Forelimb muscle (tissue), 1 donor: ENCODE data around the gene RPL18A. TPM values are rescaled to one million over a fixed set of nuclear protein-coding genes. Genes with fewer than 3 reads are reported as not detected.

Experiments used
- DNase-seq: peaks from one replicate; pipeline ENCODE4 v3.0.0-alpha.2; 2013; ENCODE audit warnings: low read depth
- polyA plus RNA-seq: library from polyadenylated mRNA; unstranded; fragments of 120-200 nt; gene quantifications from one replicate; pipeline ENCODE4 v1.2.1, GENCODE V29; 2013; ENCODE audit not compliant: insufficient read length

Gene RPL18A
- polyA plus RNA-seq, 1 donor = 2,721 TPM

DNA sequence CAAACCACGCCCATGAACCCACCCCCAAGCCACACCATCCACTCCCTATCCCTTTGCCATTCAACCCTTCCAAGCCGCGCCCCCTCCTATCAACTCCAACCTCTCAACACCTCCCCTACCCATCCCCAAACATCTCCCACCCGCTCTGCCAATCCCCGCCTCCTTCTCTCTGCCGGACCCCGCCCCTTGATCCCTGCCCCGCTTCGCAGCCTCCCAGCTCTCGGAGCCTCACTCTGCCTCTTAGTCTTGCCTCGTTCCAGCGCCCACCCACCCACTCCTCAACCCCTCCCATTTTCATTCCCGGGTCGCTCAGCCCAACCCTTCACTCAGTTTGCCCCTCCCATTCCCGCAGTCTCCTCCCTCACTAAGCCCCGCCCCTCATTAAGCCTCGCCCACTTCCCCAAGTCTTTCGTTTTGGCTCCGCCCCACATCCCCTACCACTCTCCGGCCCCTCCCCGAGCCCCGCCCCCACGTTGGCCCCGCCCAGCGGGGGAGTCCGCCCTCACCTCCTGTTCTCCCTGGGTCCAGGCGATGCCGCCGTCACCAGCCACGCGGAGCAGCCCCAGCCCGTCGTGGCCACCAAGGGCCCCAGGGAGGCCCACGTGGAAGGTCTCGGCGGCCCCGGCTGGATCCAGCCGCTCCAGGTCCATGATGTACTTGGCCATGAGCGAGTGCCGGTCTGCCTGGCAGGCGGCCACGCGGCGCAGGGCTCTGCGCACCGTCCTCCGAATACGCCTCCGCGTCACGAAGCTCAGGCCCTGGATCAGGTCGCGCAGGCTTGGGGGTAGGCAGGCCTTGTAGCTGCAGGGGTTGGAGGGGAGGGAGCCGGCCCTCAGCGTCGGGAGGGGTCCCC is 17.7 kb upstream of the RPL18A start:
- DNase-seq = peak; percentile 43

DNA sequence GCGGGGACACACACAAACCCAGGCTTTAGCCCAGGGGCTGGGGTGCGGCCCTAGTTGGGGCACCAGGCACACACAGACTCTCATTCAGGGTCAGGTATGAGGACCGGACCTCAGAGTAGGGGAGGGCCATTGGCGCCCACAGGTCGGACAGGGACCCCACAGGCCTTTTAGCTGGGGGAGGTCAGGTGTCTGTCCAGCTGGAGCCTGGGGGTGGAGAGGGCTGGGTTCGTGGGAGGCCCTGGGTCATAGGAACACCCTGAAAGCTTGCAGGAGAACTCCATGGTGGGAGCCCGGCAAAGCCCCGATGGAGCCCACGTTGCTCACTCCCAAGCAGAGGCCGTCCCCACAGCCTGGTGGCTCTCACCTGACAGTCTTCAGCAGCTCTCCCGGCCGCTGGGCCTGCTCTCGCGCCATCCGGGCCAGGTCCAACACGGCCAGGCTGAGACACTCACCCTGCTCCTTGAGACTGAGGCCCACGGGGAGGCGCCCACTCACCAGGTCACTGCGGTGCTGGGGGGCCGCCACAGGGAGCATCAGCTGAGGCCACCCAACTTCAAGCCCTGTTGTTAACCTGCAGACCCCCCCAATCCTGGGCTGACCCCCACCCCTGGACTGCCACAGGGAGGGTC is 16.9 kb upstream of the RPL18A start:
- no peak for DNase-seq

DNA sequence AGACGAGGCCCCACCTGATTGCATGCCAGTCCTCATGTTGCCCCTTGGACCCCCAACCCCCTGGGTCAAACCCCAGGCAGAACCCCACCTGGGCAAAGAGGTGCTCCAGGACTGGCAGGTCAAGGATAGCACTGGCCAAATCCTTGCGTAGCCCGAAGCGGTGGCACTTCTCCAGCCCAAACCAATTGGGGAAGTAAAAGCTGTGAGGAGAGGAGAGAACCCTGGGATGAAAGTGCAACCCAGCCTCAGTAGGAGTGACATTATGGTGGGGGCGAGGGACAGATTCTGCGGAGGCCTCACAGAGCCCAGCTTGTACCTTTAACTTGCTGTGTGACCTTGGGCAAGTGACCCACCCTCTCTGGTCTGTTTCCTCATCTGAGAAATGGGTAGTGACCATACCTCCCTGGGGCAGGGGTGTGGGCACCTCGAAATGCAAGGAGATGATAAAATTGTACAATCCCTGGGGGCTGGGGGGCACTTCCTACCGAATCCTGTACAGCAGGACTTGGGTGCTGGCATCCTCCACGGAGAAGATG is 16.4 kb upstream of the RPL18A start:
- DNase-seq = no peak

DNA sequence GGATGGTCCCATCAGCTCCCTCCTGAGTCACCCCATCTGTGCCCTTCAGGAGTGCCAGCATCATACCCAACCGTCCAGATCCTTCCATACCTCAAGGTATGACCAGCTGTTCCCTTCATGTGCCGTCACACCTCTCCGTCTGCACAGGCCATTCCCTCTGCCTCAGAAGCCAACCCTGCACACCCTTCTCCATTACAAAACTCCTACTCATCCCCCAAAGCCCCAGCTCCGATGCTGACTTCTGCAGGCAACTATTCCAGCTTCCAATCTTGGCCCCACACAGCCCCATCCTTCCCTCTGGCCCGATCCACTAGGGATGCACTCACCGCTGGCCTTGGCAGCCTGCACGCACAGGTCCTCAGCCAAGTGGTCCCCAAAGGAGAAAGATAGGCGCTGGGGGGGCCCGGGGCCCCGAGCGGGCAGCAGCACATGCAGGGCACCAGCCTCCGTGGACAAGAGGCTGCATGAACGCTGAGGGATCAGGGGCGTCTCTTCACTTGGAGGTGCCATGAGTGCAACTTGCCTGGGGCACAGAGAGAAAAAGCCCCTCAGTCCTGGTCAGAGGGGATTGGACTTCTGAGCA is 15.7 kb upstream of the RPL18A start:
- DNase-seq = no peak

DNA sequence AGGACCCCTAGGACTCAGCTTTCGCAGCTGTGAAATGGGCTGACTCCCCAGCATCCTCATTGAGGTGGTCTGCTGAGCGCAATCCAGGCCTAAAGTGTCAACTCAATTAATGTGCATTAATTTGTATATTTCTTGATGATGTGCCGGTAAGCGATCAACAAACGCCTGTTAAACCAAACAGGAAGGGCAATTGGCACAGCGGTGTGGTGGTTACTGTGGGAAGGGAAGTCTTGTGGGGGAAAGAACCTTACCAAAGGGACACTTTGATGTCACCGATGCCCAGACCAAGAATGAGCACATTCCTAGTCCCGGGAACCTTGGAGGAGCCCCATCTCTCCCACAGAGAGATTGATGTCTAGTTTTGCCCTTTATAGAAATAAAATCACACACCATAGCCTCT is 13.6 kb upstream of the RPL18A start:
- no peak for DNase-seq

DNA sequence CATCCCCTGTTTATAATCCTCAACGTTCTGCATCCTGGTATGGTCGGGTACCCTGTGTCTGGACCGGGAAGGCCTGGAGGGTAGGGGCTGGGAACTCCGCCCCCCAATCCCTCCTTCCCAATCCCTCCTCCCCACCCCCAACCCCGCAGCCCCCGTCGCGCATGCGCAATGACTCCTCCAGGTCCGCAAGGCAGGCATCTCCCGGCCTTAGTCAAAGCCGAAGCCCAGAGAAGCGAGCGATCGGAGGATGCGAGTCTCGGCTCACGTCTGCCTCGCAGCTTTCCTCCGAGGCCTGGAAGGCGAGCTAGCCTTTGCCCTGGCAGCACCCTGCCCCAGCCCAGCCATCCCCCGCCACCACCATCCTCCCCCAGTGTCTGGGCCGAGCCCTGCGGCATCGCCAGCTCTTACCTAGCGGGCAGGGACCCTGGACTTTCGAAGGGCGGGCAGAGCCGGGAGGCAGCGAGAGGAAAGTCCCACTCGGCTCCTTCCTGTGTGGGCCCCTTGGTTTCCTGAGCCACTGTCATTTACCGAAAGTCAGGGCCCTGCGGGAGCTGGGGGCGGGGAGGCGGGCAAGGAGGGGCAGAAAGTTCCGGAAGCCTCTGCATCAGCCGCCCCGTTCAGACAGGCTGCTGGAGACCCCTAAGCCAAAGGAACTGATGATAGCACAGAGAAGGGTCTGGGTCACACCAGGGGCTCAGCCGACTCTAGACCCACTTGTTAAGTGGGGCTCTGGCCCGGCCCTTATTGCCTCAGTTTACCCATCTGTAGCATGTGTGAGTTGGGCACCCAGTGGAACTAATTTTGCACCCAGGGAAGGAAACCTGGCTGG is 12.0 kb upstream of the RPL18A start, which contains the start of gene JAK3:
JAK3 (minus strand) TSS at position 445 of the 829 bp plus-strand sequence. CDS start 3,565 bp downstream, outside the sequence.
- DNase-seq = no peak

DNA sequence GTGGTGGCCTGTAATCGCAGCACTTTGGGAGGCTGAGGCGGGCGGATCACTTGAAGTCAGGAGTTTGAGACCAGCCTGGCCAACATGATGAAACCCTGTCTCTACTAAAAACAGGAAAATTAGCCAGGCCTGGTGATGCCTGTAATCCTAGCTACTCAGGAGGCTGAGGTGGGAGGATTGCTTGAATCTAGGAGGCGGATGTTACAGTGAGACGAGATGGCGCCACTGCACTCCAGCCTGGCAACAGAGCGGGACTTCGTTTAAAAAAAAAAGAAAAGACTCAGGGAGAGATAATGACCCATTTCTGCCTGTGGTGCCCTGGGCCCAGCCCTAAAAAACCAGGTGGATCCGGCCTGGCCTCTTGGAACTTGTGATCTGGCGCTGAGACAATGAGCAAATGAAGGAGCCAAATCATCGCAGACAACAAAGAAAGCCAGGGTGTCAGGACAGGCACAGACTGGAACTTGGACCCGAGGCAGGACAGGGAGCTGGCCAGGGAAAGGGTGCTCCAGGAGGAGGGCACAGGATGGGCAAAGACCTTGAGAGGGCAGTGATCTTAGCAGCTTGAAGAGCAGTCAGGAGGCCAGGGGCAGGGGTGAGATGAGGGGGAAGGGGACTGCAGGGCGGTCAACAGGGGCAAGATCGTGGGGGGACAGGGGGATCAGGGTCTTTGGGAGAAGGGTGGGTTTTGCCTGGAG is 11.0 kb upstream of the RPL18A start:
- no peak for DNase-seq

DNA sequence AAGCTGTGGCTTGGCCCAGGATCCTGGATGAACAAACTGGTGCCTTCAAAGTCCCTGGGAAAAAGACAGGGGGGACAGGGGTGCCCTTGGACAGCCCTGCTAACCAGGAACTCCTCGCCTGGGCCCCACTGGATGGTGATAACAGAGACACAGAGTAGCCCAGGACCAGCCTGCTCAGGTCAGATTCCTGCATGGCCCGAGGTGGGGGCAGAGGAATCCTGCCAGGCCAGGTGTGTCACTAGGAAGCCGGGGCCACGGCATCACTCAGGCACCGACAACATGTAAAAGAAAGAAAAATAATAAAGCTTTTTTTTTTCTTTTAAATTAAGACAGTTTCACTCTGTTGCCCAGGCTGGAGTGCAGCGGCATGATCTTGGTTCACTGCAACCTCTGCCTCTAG is 5.6 kb upstream of the RPL18A start:
- no peak for DNase-seq

DNA sequence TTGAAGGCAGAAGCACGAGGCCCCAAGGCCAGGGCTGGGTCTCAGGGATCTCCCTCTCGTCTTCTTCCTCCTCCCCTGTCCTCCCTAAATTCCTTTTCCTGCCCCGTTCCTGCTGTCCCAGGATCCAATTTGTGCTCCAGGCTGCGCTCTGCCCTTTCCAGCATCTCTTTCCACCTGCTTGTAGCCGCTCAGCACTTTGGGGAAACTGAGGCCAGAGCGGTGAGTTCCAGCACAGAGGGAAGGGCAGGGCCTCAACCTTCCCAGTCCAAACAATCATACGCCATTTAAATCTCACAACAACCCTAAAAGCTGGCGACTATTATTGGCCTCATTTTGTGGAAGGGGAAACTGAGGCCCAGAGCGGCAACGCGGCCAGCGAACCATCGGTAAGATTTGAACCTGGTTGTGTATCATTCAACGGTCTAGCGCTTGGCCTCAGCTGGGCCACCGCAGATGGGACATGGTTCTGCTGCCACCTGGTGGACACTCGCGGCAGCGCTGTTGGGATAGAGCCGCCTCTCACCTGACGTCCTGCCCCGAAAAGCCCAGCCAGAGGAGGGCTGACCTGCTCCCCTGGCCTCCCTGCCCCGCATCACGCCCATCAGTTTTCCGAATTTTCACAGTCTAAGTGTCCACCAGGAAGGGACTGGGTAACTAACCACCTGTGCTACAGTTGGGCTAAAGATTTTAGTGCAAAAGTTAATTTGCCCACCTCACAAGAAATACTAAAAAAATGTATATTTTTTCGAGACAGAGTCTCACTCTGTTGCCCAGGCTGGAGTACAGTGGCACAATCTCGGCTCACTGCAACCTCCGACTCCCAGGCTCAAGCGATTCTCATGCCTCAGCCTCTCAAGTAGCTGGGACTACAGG is 4.2 kb upstream of the RPL18A start:
- peak; percentile 50 for DNase-seq

DNA sequence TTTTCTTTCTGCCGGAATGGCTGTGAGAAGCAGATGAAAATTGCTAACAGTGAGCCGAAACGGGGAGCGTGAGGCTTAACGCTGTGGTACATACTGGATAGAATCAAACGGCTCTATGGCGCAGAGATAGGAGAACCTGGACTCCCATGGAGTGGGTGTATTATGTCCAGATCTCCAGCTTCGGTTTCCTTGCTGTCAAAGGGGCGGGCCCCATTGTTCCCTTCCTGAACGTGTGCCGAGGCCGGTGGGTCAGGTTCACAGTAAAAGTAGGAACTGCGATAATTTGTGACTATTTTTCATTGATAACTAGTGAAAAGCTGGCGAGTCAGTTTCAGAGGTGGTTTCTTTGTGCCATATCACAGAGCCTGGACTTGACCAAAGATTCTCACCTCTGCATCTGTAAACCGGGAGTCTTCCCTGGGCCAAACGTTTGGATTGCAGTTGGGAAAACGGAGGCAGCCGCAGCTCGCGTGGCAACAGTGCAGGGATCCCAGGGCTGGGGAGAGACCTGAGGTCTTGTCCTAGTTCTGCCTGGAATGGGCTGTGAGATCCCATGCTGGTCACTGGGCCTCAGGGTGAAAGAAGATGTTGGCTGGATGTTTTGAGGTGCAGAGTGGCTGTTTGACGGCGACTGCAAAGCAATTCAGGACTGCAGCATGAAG is 752 bp downstream of the RPL18A start:
- DNase-seq = no peak

DNA sequence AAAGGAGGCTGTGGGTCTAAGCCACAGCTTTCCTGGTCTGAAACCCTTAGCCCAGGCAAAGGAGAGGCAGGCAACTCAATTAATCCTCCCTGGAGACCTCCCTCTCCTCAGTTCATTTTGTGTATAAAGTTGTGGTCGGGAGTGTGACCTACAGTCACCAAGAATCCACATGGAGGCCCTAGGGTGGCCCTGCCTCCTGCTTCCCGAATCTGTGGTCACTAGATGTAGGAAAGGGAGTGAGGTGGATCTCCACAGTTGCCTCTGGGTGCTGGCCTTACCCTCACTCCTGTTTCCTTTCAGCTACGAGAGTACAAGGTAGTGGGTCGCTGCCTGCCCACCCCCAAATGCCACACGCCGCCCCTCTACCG is 1.3 kb downstream of the RPL18A start:
- DNase-seq = no peak

DNA sequence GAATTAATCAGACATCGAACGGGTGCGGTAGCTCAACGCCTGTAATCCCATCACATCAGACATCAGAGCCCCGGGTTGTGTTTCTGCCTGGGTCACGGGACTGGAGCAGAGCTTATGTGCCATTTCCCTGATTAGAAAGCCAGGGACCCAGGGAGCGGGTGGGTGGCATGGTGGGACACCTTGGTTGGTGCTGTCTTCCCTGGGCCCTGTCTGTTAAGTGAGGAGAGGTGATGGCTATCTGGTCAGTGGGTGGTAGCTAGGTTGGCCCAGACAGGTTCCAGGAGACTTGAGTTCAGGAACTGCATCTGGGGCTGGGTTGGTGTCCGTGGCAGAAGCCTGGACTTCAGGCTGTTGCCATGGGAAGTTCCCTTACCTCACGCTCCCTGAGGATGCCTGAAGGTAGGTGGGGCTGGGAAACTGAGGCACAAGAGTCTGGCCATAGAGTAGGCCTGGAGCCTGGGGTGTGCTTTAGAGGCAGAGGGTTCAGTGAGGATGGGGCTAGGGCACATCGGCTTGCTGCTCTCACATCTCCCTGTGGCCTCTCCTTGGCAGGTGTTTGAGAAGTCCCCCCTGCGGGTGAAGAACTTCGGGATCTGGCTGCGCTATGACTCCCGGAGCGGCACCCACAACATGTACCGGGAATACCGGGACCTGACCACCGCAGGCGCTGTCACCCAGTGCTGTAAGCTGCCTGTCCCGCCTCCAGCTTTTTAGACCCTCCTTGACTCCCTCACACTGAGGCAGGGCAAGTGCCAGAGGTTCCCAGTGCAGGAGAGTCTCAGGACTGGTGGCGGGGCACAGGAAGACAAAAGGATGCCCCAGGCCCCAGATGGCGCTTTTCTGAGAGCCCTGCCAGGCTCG is 2.1 kb downstream of the RPL18A start:
- DNase-seq = no peak

DNA sequence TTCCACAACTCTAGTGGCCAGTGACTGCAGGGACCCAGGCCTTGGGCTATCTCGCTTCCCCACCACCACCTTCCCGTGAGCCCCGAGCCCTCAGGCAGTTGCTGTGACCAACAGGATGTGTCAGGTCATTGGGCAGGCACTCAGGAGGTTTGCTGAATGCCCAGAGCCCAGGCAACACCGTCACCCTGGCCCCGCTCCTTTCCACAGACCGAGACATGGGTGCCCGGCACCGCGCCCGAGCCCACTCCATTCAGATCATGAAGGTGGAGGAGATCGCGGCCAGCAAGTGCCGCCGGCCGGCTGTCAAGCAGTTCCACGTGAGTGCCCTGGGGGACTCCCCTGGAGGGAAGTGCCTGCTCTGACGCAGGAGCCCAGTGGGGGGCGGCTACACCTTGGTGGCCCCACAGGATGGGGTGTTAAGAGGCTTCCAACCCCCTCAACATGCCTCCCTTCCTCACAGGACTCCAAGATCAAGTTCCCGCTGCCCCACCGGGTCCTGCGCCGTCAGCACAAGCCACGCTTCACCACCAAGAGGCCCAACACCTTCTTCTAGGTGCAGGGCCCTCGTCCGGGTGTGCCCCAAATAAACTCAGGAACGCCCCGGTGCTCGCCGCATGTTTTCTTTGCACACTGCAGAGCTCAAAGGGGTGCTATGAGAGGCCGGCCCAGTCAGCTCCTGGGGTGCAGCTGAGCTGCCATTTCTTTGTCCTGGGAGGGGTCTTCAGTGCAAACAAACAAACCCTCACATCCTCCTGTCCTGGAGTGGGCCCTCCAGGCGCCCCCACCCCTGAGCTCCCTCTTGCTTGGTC is 3.2 kb downstream of the RPL18A start:
- no peak for DNase-seq

DNA sequence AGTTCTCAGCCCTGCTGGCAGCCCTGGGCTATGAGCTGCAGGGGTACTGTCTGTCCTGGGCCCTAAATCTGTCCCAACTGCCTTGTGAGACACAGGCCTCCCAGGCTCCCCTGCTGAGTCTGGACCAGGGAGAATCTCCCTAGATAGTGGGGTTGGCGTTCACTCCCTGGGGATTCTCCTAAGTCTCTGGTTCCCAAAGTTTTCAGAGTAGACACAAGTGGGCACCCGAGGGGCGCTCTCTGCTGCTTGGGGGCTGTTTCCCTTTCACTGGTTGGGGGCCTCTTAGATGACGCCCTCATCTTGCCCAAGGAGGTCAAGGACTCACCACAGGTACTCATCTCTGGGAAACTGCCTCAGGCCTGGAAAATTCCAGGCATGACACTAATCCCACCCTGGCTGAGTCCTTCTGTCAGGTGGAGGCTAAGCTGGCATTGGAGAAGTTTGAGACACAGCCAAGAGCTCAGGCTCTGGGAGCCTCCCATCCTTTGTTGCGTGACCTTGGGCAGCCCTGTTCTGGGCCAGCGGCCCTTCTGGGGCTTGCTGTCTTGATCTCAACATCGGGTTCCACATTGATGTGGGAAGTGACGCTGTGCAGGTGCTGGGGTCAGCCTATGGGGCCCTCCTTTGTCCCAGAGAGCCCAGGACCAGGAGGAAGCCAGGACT is 3.9 kb downstream of the RPL18A start:
- DNase-seq = no peak

DNA sequence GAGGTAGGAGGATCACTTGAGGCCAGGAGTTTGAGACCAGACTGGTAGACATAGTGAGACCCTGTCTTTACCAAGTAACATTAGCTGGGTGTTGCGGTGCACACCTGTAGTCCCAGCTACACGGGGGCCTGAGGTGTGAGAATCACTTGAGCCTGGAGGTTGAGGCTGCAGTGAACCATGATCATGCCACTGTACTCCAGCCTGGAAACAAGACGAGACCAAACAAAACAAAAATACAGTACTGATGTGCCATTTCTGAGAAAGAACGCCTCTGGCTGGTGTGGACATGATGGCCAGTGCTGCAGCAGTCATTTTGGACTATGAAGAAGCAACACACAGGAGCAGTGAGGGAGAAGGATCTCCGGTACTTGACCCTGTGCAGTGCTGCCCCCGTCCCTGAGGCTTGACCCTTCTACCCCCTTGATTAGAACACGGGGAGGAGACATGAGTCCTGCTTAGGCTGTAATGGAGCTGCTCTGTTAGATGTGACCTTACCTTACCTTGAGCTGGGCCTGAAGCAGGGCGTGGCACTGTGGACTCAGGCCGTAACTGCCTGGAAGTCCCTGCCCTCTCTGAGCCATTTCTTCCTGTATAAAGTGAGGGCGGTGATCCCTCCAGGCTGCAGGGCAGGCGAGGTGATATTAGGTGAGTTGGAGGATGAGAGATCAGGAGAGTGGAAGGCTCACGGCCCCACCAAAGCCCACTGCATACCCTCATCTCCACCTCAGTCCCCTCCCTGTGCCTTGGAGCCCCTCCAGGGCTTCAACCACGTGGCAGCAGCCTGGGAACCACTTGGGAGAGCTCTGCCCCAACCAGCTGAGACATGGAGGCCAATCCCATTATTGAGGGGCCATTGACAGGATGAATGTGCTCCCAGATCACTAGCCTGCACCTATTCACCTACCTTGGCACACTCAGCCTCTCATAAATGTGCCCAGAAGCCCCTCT is 5.9 kb downstream of the RPL18A start:
- no peak for DNase-seq
